ENCODE data around the gene MAP3K14.

- TF ChIP-seq TAF1 (IDR thresholded peaks at IDR 0.05; ENCODE audit: borderline replicate concordance, insufficient read depth, low read length) (no peak), POLR2AphosphoS5 (IDR thresholded peaks at IDR 0.05; ENCODE audit: low read depth, low read length) (no peak), REST (IDR thresholded peaks at IDR 0.05; ENCODE audit: insufficient read depth in 1 of 2, low read depth in 2 of 2, low read length in 2 of 2) (no peak), FOXP2 (optimal IDR thresholded peaks at IDR 0.05; ENCODE audit: borderline replicate concordance, extremely low read depth, extremely low read length, insufficient read depth) (no peak)
Measured at GRCh38 chr17:45225051-45225700, 91.6 kb downstream of the MAP3K14 start.

Data from PFSK-1 (cell line).